ENCODE measurements around the gene MBNL2.

DNA sequence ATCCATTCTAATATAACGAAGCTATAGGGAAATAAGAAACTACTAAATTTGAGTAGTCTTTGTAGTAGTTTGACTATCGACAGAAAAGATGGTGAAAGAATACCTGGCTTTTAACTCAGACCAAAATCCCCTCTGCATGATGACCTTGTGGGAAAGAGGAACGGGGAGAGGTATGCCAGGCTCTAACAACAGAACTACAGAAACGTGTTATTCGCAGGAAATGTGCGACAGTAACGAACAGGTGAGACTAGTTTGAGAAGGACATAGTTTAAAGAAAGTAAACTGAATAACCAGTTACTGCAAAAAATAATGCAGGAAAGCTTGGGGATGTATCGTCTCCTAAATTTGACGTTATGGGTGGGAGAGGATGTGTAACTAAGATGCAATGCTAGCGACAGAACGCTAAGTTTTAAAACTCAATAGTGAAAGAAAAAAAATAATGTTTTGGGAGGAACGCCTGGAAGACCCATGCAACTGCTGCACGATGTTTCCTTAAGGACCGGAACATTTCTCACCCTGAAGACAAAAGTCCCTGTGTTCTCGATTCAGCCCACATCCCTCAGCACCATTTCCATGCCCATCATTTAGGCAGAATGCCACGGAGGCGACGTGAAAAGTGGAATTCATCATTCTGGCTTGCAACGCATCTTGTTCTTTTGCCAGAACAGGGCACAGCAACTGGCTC is 210.2 kb downstream of the MBNL2 start:
- TF ChIP-seq ZBED1 (IDR thresholded peaks at IDR 0.05; ENCODE audit: borderline replicate concordance) (no peak), CHD2 (IDR thresholded peaks at IDR 0.05; ENCODE audit: borderline replicate concordance, low read depth, low read length) (no peak), CBX3 (IDR thresholded peaks at IDR 0.05; ENCODE audit: borderline replicate concordance, low read depth) (no peak)

Measured in GM12878 (cell line).